ENCODE measurements around the gene VCAM1.
"Not testable (repeated sequence)": the region's sequence is repeated elsewhere in the genome, so short reads cannot be mapped to it uniquely, and the experiment has no call there.

Gene VCAM1

DNA sequence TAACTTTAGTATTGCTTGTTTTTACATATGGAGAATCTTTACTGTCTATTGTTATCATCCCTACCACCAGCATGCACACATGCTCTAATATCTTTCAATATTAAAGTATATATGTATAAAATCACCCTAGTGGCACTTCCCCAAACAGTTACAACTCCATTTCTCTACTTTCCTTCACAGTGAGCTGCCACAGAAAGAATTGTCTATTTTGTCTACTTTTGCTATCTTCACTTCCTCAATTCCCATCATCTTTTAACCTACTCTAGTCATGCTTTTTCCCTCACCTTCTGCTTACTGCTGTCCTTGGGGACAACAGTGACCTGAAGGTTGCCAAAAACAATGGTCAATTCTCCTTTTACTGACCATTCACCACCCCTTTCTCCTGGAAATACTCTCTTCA is 59.2 kb downstream of the VCAM1 start:
- no peak for DNase-seq (ENCODE audit: low read depth, low spot score)

DNA sequence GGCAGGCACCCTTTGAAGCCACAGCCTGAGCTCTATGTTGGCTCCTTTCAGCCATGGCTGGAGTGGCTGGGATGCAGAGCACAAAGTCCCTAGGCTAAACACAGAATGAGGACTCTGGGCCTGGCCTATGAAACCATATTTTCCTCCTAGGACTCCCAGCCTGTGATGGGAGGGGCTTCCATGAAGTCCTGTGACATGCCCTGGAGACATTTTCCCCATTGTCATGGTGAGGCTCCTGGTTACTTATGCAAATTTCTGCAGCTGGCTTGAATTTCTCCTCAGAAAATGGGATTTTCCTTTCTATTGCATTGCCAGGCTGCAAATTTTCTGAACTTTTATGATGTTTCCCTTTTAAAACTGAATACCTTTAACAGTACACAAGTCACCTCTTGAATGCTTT is 61.3 kb downstream of the VCAM1 start:
- no peak for DNase-seq (ENCODE audit: low read depth, low spot score)

DNA sequence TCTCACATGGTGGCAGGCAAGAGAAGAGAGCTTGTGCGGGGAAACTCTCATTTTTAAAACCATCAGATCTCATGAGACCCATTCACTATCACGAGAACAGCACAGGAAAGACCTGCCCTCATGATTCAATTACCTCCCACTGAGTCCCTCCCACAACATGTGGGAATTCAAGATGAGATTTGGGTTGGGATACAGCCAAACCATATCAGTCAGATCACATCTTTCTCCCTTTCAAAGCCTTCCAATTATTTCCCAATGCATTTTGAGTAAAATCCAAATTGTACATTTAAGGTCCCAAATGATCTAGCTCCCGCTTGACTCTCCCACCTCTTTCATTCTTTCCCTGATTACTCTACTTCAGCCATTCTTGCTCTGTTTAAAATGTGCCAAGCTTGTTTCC is 62.2 kb downstream of the VCAM1 start:
- DNase-seq (ENCODE audit: low read depth, low spot score) = not testable (repeated sequence)

DNA sequence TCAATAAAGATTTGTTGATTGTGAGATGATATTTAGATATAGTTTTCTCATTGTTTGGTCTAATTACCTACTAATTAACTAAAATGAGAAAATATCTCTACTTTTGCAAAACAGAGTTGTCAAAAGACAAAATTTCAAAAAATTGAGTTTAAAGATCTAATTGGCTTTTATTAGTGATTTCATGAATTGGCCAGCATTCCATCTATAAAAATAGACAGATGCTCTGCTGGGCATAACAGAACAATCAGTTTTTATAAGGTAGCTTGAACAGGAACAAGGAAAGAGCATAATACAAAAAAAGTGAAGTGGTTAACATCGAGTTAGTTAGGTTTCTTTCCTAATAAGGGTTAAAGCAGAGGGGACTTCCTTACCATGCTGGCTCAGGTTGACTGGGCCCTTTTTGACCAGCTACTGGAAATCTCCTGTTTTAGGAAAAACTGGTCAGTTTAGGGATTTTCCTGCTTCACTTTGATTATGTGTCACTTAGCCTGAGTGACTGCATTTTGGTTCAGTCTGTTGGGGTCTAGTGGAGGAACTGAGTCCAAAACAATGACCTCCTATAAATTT is 63.0 kb downstream of the VCAM1 start:
- no peak for DNase-seq (ENCODE audit: low read depth, low spot score)

DNA sequence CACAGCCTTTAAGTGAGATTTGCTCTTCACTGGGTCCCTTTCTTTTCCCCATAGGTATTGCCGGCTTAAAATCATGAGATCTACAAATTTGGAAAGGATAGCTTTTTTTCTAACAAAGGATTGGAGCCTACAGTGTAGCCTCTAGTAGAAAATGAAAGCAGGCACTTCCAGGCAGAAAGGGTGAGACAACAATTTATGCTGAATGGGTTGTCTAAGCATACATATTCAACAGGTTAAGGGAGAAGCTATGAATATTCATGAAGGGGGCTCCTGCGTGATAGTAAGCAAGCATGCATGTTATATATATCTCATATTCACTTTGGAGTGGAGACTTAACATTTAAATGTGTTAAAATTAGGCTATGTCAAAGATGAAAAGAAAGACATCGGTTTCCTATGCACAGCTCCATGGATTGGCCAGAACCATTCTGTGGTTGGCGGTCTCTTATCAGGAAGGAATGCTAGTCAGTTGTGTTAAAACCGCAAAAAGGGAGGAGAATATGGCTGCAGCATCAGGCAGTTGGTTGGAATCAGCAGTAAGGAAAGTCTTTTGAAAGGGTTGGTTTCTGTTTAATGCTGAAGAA is 66.0 kb downstream of the VCAM1 start:
- no peak for DNase-seq (ENCODE audit: low read depth, low spot score)

DNA sequence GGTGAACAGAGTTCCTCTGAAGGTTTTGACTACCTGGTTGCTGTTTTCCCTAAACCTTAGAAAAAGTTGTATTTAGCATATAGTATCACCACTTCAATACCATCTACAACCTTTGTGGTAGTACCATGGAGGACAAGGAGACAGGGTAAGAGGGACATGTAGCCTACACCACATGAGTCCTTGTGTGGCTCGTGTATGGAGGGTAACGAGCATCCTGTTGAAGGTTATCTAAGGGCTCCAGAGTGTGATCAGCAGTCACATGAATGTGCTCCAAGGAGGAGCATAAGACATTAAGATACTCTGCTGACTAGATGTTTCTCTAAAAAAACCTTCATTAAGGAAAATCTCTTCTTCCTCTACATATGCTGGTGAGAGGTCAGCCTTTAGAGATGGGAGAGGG is 67.3 kb downstream of the VCAM1 start:
- no peak for DNase-seq (ENCODE audit: low read depth, low spot score)
